ENCODE measurements around the gene RYR2. TPM values are rescaled to one million over a fixed set of nuclear protein-coding genes. Genes with fewer than 3 reads are reported as not detected.
A peak's percentile ranks its signal among the peaks of the same experiment; 100 is the strongest.

RYR2 gene
- total RNA-seq, 2 donors from 2014 or later: 14.2 to 17.1 TPM

GRCh38 chr1:237199026-237199425, 157.0 kb downstream of the RYR2 start:
- H3K4me1 ChIP-seq: no peaks in the 10 kb centered on the region
- no peaks in the 10 kb centered on the region for H3K9me3 ChIP-seq
- ATAC-seq (no peak), DNase-seq (no peak)
- intact Hi-C loops (cut with DNase I): no loop called here
- H3K36me3 ChIP-seq (replicated peaks in 1 of 2; ENCODE audit: insufficient read depth in 1 of 2, low read depth in 2 of 2): no peaks in the 10 kb centered on the region
- no peaks in the 10 kb centered on the region for H3K27me3 ChIP-seq
- H3K27ac ChIP-seq: no peak overlapping the region
- TF ChIP-seq CTCF (IDR thresholded peaks at IDR 0.05) (no peak), POLR2A (IDR thresholded peaks at IDR 0.05) (no peak)
- 60 to 81% methylated on average over 6 of the region's 6 CpGs for WGBS, 2 donors
- no peak overlapping the region for H3K4me3 ChIP-seq

GRCh38 chr1:237201155-237201554, 159.2 kb downstream of the RYR2 start:
- no peak overlapping the region for H3K4me3 ChIP-seq
- intact Hi-C loops (cut with DNase I): no loop called here
- no peaks in the 10 kb centered on the region for H3K27me3 ChIP-seq
- ATAC-seq (no peak), DNase-seq (no peak)
- 47 to 48% methylated on average over 4 of the region's 4 CpGs for WGBS, 2 donors
- H3K4me1 ChIP-seq: no peaks in the 10 kb centered on the region
- no peaks in the 10 kb centered on the region for H3K9me3 ChIP-seq
- no peaks in the 10 kb centered on the region for H3K36me3 ChIP-seq (replicated peaks in 1 of 2; ENCODE audit: insufficient read depth in 1 of 2, low read depth in 2 of 2)
- TF ChIP-seq CTCF (IDR thresholded peaks at IDR 0.05): no peak
- TF ChIP-seq POLR2A (IDR thresholded peaks at IDR 0.05): no peak
- H3K27ac ChIP-seq: no peak overlapping the region

GRCh38 chr1:237204841-237205240, 162.9 kb downstream of the RYR2 start:
- no peaks in the 10 kb centered on the region for H3K27me3 ChIP-seq
- TF ChIP-seq CTCF (IDR thresholded peaks at IDR 0.05): no peak
- no peak for TF ChIP-seq POLR2A (IDR thresholded peaks at IDR 0.05)
- no peaks in the 10 kb centered on the region for H3K4me1 ChIP-seq
- H3K36me3 ChIP-seq (replicated peaks in 1 of 2; ENCODE audit: insufficient read depth in 1 of 2, low read depth in 2 of 2): no peaks in the 10 kb centered on the region
- WGBS, 2 donors: 64 to 74% methylated on average over 3 to 4 of the region's 4 CpGs
- H3K27ac ChIP-seq: no peak overlapping the region
- intact Hi-C loops (cut with DNase I): no loop called here
- H3K4me3 ChIP-seq: no peak overlapping the region
- ATAC-seq (no peak), DNase-seq (no peak)
- no peaks in the 10 kb centered on the region for H3K9me3 ChIP-seq

- intact Hi-C loops (cut with DNase I): no loop called here
- DNase-seq: peak; percentile 17 to 50 (median 30)
- Histone ChIP-seq H3K4me3 (no peak overlapping the region), H3K27ac (no peak overlapping the region), H3K36me3 (replicated peaks in 1 of 2; ENCODE audit: insufficient read depth in 1 of 2, low read depth in 2 of 2) (no peaks in the 10 kb centered on the region), H3K4me1 (no peaks in the 10 kb centered on the region), H3K27me3 (no peaks in the 10 kb centered on the region), H3K9me3 (no peaks in the 10 kb centered on the region)
- WGBS, 2 donors: 78 to 83% methylated on average over 13 to 14 of the region's 14 CpGs
- ATAC-seq: no peak
- TF ChIP-seq CTCF (IDR thresholded peaks at IDR 0.05): no peak
These were observed 163.5 kb downstream of the RYR2 start for GRCh38 chr1:237205400-237206064.

GRCh38 chr1:237206065-237206414, 164.1 kb downstream of the RYR2 start:
- WGBS, 2 donors: 73 to 74% methylated on average over 5 to 6 of the region's 6 CpGs
- no peak overlapping the region for H3K4me3 ChIP-seq
- no peaks in the 10 kb centered on the region for H3K9me3 ChIP-seq
- H3K27me3 ChIP-seq: no peaks in the 10 kb centered on the region
- no peak for DNase-seq
- H3K36me3 ChIP-seq (replicated peaks in 1 of 2; ENCODE audit: insufficient read depth in 1 of 2, low read depth in 2 of 2): no peaks in the 10 kb centered on the region
- no peak overlapping the region for H3K27ac ChIP-seq
- no peaks in the 10 kb centered on the region for H3K4me1 ChIP-seq
- intact Hi-C loops (cut with DNase I): no loop called here
- TF ChIP-seq POLR2A (IDR thresholded peaks at IDR 0.05) (no peak), CTCF (IDR thresholded peaks at IDR 0.05) (no peak)
- no peak for ATAC-seq
